22Rv1 (cell line): ENCODE results near the gene LCE6A.

Experiments
- CTCF ChIP-seq: fragments of 450-650 bp; IDR thresholded peaks from 2 replicates; pipeline ENCODE4 v1.5.1; 2017; ENCODE audit warnings: mild to moderate bottlenecking
- ZFX ChIP-seq: fragments of 450-650 bp; IDR thresholded peaks from 2 replicates; pipeline ENCODE4 v1.6.1; 2017; ENCODE audit warnings: antibody characterized with exemption, borderline replicate concordance

GRCh38 chr1:152873495-152873894 lies 30.8 kb downstream of the LCE6A start:
- TF ChIP-seq CTCF (no peak), ZFX (no peak)
